ENCODE results near the gene ACKR1.

DNA sequence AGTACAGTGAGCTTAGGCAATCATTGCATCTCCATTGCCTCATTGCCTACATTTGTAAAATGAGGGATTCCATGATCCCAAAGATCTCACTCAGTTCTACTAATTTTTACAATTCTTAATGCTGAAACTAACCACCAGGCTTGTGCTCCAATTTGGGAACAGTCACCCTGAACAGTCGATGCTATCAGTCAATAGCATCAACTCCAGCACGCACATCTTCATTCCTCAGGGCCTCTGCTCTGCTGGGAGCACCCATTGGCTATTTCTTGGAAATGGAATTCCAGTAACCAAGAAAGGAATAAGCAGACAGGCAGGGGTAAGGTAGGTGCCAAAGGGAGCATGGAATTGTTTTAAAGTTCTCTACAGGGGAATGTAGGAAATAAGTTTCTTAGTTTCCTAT lies 14.2 kb upstream of the ACKR1 start:
- no peak for TF ChIP-seq EP300 (IDR thresholded peaks at IDR 0.05)
- TF ChIP-seq, protein P1, sequence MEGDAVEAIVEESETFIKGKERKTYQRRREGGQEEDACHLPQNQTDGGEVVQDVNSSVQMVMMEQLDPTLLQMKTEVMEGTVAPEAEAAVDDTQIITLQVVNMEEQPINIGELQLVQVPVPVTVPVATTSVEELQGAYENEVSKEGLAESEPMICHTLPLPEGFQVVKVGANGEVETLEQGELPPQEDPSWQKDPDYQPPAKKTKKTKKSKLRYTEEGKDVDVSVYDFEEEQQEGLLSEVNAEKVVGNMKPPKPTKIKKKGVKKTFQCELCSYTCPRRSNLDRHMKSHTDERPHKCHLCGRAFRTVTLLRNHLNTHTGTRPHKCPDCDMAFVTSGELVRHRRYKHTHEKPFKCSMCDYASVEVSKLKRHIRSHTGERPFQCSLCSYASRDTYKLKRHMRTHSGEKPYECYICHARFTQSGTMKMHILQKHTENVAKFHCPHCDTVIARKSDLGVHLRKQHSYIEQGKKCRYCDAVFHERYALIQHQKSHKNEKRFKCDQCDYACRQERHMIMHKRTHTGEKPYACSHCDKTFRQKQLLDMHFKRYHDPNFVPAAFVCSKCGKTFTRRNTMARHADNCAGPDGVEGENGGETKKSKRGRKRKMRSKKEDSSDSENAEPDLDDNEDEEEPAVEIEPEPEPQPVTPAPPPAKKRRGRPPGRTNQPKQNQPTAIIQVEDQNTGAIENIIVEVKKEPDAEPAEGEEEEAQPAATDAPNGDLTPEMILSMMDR (IDR thresholded peaks at IDR 0.05): no peak
